ENCODE measurements around the gene MAPKAPK2.
"Not testable (repeated sequence)": the region's sequence is repeated elsewhere in the genome, so short reads cannot be mapped to it uniquely, and the experiment has no call there.

Gene MAPKAPK2

DNA sequence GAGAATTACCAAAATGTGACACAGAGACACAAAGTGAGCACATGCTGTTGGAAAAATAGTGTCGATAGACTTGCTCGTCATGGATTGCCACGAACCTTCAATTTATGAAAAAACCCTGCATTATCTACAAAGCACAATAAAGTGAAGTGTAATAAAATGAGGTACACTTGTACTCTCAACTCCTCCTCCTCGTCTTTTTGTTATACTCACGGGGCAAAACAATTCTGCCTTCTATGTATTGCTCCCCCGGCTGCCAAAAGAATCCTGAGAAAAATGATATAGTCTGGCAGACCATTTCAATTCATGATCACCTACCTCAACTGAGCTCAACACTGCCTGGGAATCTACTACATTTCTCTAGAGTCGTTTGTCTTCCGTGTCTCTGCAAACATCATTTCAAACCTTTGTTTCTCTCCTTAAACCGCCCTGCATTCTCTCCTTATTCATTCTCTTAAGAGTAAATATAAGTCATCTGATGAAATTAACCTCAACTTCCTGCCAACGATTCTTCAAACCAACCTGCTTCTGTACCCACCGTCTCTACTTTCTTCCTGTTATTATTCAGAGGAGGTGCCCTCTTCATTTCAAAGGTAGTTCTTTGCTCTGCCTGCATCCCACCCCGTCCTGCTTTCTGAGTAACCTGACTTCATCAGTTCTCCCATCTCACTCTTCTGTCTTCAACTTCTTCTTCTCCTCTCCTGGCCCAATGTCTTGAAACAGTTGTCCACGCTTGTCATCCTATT is 73.0 kb downstream of the MAPKAPK2 start:
- no peaks in the 10 kb centered on the region for H3K36me3 ChIP-seq (ENCODE audit: insufficient read depth, low read length)
- H3K9me3 ChIP-seq (ENCODE audit: control insufficient read depth, insufficient read depth, low read length) = no peaks in the 10 kb centered on the region
- no peak overlapping the region for H3K9ac ChIP-seq (ENCODE audit: low read depth, low read length)
- H3K4me1 ChIP-seq (ENCODE audit: insufficient read depth, low read length) = no peaks in the 10 kb centered on the region

DNA sequence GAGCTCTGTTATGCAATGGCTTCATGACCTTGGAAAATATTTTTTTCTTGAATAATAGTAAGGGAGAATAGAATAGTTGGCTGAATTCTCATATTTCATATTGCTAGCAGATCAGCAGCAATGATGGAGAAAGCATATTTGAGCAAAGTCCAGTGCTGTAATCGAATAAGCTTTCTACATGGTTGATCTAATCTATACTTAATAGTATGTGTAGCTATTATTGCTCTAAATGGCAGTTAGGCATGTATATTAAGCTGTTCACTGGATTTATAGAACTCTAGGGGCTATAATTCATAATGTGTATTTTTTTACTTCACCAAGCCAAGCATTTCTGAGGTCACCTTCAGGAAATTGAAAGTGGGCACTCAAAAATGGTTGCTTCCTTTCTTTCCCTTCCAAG is 75.9 kb downstream of the MAPKAPK2 start:
- no peaks in the 10 kb centered on the region for H3K9me3 ChIP-seq (ENCODE audit: control insufficient read depth, insufficient read depth, low read length)
- H3K36me3 ChIP-seq (ENCODE audit: insufficient read depth, low read length) = no peaks in the 10 kb centered on the region; the same call in 1 of the 2 replicates
- H3K9ac ChIP-seq (ENCODE audit: low read depth, low read length) = no peak overlapping the region
- no peaks in the 10 kb centered on the region for H3K4me1 ChIP-seq (ENCODE audit: insufficient read depth, low read length)

DNA sequence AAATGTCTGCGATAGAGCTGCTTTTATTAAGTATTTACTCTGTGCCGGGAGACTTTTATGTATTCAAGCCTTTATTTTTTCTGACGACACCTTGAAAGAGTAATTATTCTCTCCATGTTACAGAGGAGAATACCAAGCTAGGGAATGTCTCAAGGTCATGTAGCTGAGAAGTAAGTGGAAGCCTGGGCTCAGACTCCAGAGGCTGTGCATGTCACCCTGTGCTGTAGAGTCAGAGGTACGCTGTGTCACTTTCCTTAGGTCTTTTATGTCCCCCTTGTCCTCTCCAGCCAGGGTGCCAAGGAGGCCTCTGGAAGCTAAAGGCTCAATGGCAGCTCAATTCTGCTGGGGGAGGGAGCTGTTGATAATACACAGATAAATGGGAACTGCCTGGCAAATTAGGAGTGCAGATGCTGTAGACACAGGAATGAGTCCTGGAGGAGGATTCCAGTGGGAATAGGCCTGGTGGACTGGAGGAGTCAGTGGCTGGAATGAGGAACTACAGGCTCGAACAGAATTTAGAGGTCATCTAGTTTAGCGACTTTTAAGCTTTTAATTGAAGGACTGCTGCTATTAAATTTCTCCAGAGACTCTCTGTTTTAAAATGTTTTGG is 76.6 kb downstream of the MAPKAPK2 start:
- Histone ChIP-seq H3K9ac (ENCODE audit: low read depth, low read length) (no peak overlapping the region), H3K36me3 (ENCODE audit: insufficient read depth, low read length) (no peaks in the 10 kb centered on the region; the same call in 1 of the 2 replicates), H3K9me3 (ENCODE audit: control insufficient read depth, insufficient read depth, low read length) (no peaks in the 10 kb centered on the region), H3K4me1 (ENCODE audit: insufficient read depth, low read length) (no peaks in the 10 kb centered on the region; the same call in 1 of the 2 replicates)

DNA sequence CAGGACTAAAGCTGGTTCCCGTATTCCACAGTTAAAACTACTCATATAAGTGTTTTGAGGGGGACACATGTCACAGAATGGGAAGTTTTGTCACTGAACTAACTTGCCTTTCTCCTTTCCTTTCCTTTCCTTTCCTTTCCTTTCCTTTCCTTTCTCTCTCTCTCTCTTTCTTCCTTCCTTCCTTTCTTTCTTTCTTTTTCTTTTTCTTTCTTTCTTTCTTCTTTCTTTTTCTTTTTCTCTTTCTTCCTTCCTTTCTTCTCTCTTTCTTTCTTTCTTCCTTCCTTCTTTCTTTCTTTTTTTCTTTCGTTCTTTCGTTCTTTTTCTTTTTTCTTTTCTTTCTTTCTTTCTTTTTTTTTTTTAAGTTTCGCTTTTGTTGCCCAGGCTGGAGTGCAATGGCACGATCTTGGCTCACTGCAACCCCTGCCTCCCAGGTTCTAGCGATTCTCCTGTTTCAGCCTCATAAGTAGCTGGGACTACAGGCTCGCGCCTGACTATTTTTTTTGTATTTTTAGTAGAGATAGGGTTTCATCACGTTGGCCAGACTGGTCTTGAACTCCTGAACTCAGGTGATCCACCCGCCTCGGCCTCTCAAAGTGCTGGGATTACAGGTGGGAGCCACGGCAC is 78.1 kb downstream of the MAPKAPK2 start:
- H3K36me3 ChIP-seq (ENCODE audit: insufficient read depth, low read length); H3K9ac ChIP-seq (ENCODE audit: low read depth, low read length); H3K9me3 ChIP-seq (ENCODE audit: control insufficient read depth, insufficient read depth, low read length); H3K4me1 ChIP-seq (ENCODE audit: insufficient read depth, low read length): not testable (repeated sequence)

DNA sequence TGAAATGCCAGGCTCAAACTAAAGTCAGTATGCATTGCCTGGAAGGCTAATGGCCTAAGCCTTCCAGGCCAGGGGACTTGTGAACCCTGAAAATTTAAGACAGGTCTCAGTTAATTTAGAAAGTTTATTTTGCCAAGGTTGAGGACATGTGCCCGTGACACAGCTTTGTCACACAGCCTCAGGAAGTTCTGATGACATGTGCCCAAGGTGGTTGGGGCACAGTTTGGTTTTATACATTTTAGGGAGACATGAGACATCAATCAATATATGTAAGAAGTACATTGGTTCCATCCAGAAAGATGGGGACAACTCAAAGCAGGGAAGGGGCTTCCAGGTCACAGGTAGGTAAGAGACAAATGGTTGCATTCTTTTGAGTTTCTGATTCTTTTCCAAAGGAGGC is 81.1 kb downstream of the MAPKAPK2 start:
- H3K4me1 ChIP-seq (ENCODE audit: insufficient read depth, low read length) = peaks cover 11% of the 10 kb centered on the region
- not testable (repeated sequence) for H3K36me3 ChIP-seq (ENCODE audit: insufficient read depth, low read length); H3K9me3 ChIP-seq (ENCODE audit: control insufficient read depth, insufficient read depth, low read length); H3K9ac ChIP-seq (ENCODE audit: low read depth, low read length)

DNA sequence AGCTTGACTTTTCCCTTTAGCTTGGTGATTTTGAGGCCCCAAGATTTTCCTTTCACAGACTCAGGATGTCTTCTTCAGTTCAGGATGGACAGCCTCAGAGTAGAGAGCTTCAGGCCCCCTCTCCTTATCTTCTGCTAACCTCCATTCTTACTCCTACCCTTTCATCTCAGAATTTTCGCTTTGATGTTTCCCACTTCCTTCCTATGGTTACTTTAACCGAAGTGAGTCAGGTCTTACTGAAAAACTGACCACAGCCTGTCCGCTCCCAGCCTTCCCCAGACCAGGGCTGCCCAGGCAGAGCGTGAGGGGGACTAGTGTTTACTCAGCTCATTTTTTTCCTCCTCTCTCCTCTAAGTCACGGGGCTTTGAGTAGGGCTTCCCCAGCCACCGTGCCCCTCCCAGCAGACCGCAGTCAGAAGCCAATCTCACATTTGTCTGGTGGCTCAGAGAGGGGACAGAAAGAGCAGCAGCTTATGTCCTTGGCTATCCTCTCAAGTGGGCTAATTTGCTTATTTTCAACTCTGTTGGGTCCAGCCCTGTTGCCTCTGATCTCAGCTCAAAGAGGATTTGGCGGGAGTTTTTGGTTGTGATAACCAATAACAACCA is 81.6 kb downstream of the MAPKAPK2 start:
- H3K36me3 ChIP-seq (ENCODE audit: insufficient read depth, low read length) = no peaks in the 10 kb centered on the region; the same call in 1 of the 2 replicates
- no peak overlapping the region for H3K9ac ChIP-seq (ENCODE audit: low read depth, low read length)
- no peaks in the 10 kb centered on the region for H3K9me3 ChIP-seq (ENCODE audit: control insufficient read depth, insufficient read depth, low read length)
- peaks cover 13% of the 10 kb centered on the region for H3K4me1 ChIP-seq (ENCODE audit: insufficient read depth, low read length)

DNA sequence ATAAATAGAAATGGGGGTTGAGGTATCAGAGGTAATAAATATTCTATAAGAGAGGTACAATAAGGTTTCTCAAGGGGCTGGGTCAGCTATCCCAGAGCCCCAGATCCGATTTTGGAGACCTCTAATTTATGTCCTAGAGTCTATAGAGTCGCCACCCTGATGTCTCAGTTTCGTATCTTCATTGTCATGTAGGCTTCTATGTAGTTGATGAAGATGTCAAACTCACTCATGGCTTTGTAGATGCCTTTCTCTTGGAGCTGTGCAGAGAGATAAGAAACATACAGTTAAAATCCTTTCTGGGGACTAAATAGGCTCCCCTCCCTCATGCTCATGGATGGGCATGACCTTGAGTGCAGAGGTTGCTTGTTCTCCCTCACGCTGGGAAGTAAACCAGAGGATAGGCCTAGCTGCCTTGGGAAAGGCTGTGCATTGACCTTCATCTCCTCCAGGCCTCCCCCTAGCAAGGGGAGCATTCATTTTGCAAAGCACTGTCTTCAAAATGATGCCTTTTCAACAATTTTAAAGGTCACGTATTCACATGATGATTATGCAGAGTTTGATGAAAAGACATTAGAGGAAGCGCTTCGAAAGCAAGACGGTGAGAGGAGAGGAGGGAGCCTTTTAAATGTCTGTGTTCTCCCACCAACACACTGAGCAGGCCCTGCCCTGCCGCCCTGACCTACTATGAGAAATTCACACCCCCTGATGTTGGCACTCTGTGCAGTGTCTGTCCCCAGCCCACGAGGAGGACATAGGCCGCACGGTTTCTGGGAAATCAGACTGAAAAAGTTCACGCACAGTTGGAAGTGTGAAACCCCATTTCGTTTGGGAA is 84.0 kb downstream of the MAPKAPK2 start:
- Histone ChIP-seq H3K36me3 (ENCODE audit: insufficient read depth, low read length) (no peaks in the 10 kb centered on the region; the same call in 1 of the 2 replicates), H3K9me3 (ENCODE audit: control insufficient read depth, insufficient read depth, low read length) (no peaks in the 10 kb centered on the region), H3K9ac (ENCODE audit: low read depth, low read length) (no peak overlapping the region), H3K4me1 (ENCODE audit: insufficient read depth, low read length) (peaks cover 13% of the 10 kb centered on the region)

DNA sequence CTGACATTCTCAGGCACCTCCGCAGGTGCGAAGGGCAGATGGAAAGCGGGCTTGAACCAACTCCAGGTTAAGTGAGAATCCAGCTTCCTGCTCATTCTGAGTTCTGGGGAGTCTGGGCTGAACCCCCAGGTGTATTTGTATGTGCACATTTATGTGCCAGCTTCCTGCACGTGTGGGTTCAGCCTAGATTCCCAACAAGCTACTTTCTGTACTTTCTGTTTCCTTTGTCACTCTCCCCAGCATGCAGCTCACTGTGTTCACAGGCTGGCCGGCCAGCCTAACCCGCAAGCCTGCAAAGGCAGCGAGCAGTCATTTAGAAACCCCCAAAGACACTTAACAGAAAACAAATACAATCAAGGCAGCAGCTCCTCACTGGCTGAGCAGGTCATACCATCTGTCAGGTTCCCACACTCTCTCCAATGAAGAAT is 84.6 kb downstream of the MAPKAPK2 start:
- no peaks in the 10 kb centered on the region for H3K9me3 ChIP-seq (ENCODE audit: control insufficient read depth, insufficient read depth, low read length)
- H3K4me1 ChIP-seq (ENCODE audit: insufficient read depth, low read length) = peaks cover 13% of the 10 kb centered on the region
- H3K36me3 ChIP-seq (ENCODE audit: insufficient read depth, low read length) = no peaks in the 10 kb centered on the region; the same call in 1 of the 2 replicates
- no peak overlapping the region for H3K9ac ChIP-seq (ENCODE audit: low read depth, low read length)

DNA sequence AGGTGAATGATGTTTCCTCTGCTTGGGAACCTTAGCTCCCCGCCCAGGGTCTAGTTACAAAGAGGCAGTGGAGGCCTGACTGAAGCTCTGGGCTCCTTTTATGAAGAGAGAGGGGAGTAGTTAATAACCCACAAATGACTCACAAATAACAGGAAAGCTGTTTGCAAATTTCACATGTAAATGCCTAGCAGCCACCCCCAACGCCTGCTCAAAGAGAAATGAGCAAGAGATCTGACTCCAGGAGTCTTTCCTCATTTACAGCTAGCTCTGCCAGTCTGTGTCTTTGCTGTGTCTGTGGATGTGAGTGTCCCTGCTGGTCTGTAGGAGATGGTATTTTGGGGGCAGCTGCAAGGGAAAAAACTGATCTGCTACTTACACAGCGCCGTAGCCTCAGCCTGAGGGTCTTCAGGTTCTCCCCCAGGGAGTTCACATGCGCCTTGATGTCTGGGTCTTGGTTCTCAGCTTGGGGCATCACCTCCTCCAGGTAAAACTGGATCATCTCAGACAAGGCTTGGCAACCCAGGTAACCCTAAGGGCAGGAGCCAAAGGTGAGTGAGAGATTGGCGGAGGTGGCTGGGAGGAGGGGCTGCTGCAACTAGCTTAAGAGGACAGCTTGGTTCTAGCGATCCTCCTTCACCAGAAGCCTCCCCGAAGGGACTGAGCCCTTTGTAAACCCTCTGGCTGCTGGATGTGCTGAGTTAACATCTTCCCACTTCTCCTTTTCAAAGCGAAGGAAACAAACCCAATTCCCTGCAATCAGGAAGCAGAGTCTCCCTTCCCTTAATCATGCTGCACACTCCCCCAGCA is 86.0 kb downstream of the MAPKAPK2 start, which contains the start of gene IL19:
IL19 (plus strand) TSS at position 243 of the 807 bp plus-strand sequence. CDS start 65,890 bp downstream, outside the sequence.
- Histone ChIP-seq H3K36me3 (ENCODE audit: insufficient read depth, low read length) (no peaks in the 10 kb centered on the region), H3K9me3 (ENCODE audit: control insufficient read depth, insufficient read depth, low read length) (no peaks in the 10 kb centered on the region), H3K9ac (ENCODE audit: low read depth, low read length) (no peak within 1 kb of the TSS), H3K4me1 (ENCODE audit: insufficient read depth, low read length) (peaks cover 13% of the 10 kb centered on the region)

DNA sequence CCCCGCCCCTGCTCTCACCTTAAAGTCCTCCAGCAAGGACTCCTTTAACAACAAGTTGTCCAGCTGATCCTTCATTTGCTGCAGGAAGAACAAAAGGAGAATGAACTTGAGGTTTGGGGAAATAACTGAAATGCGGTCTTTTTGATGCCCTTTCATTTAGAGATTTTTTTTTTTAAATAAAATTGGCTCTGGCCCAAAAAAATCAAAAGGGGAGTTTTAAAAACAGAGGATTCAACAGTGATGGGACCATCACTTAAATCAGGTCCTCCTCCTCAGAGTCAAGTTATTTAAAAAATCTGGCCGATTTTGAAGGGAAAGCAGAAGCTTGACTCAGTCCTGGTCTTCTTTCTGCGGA is 86.6 kb downstream of the MAPKAPK2 start:
- H3K36me3 ChIP-seq (ENCODE audit: insufficient read depth, low read length) = no peaks in the 10 kb centered on the region
- no peak overlapping the region for H3K9ac ChIP-seq (ENCODE audit: low read depth, low read length)
- H3K4me1 ChIP-seq (ENCODE audit: insufficient read depth, low read length) = peaks cover 13% of the 10 kb centered on the region
- no peaks in the 10 kb centered on the region for H3K9me3 ChIP-seq (ENCODE audit: control insufficient read depth, insufficient read depth, low read length)

DNA sequence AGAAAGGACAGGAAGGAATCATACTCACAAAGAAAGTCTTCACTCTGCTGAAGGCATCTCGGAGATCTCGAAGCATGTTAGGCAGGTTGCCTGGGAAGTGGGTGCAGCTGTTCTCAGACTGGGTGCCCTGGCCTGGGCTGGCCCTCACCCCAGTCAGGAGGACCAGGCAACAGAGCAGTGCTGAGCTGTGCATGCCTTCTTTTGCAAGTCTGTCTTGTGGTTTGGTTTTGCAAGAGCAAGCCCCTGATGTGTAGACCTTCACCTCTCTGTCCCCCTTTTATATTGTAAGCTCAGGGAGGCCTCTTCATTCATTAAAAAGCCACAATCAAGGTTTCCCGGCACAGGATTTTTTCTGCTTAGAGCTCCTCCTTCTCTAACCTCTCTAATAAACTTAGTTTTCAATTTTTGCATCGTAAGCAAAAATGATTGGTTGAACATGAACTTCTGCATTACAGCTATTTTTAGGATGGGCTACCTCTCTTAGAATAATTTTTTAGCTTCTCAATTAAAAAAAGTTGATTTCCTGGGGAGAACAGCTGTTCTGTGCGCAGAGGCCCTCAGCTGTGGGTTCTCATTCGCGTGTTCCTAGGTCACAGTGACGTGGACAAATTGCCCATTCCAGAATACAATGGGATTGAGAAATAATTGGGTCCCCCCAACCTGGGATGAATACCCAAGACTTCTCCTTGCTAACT is 87.7 kb downstream of the MAPKAPK2 start, which contains the start of gene IL10:
IL10 (minus strand) TSS at position 252 of the 695 bp plus-strand sequence; CDS start at position 193, 59 bp downstream.
- Histone ChIP-seq H3K9ac (ENCODE audit: low read depth, low read length) (no peak within 1 kb of the TSS), H3K36me3 (ENCODE audit: insufficient read depth, low read length) (no peaks in the 10 kb centered on the region), H3K4me1 (ENCODE audit: insufficient read depth, low read length) (peaks cover 13% of the 10 kb centered on the region), H3K9me3 (ENCODE audit: control insufficient read depth, insufficient read depth, low read length) (no peaks in the 10 kb centered on the region)

DNA sequence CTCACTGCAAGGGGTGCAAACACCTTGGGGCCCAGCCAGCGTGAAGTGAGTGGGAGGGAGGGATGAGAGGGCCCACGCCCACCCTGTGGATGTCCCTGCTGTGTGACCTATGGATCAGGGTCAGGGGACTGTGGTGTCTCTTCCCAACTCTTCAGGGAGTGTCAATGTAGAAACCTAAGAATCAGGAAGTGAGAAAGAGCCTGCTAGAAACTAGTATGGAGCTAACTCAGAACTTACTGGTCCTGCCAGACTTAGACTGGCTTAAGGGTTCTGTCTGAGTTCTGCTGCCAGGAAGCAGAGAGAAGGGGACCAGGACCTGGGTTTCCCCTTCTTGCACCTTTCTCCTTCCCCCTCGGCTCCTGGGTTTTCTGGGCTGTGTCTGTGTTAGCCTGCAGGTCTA is 89.4 kb downstream of the MAPKAPK2 start:
- H3K9ac ChIP-seq (ENCODE audit: low read depth, low read length) = no peak overlapping the region
- no peaks in the 10 kb centered on the region for H3K9me3 ChIP-seq (ENCODE audit: control insufficient read depth, insufficient read depth, low read length)
- peaks cover 13% of the 10 kb centered on the region for H3K4me1 ChIP-seq (ENCODE audit: insufficient read depth, low read length)
- no peaks in the 10 kb centered on the region for H3K36me3 ChIP-seq (ENCODE audit: insufficient read depth, low read length)

DNA sequence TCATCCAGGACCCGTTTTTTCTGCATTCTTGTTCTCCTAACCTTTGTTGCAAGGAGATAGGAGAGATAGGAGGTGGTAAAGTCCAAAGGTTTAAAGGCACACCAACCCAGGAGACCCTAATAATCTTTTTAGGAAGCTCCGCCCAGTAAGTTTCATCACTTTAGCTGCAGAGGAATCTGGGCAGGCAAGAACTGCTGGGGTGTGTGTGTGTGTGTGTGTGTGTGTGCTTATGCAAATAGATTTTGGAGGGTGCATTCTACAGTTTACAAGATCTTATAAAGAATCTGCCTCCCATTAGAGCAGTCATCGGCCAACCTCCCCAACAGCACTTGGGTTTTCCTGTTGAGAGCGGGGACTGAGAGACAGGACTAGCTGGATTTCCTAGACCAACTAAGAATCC is 91.5 kb downstream of the MAPKAPK2 start:
- no peaks in the 10 kb centered on the region for H3K4me1 ChIP-seq (ENCODE audit: insufficient read depth, low read length)
- no peak overlapping the region for H3K9ac ChIP-seq (ENCODE audit: low read depth, low read length)
- no peaks in the 10 kb centered on the region for H3K36me3 ChIP-seq (ENCODE audit: insufficient read depth, low read length)
- no peaks in the 10 kb centered on the region for H3K9me3 ChIP-seq (ENCODE audit: control insufficient read depth, insufficient read depth, low read length)

Measured in ES-I3 (cell line).